ENCODE results near the gene FOXRED1.

FOXRED1 gene

DNA sequence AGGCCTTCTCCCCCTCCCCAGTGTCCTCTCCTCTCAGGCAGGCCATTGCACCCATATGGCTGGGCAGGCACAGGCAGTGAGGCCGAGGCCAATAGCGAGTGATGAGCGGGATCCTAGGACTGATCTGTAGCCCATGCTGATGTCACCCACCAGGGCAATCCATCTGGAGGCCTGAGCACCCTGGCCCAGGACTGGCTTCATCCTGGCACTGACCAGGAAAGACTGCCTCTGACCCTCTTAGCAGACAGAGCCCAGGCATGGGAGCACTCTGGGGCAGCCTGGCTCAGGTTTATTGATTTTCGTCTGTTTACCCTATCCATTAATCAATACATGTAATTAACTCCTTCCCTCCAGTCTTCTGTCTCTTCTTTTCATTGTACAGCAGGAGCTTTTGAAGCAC is 8.8 kb downstream of the FOXRED1 start:
- H3K9me3 ChIP-seq (replicated peaks; ENCODE audit: low read length): no peaks in the 10 kb centered on the region
- H3K4me1 ChIP-seq (ENCODE audit: control insufficient read depth, insufficient read depth, low read length): peaks cover 9% of the 10 kb centered on the region
- no peak overlapping the region for H3K9ac ChIP-seq (ENCODE audit: low read depth, low read length)
- no peaks in the 10 kb centered on the region for H3K27me3 ChIP-seq (ENCODE audit: control insufficient read depth, insufficient read depth, low read length)
- H3K4me3 ChIP-seq (ENCODE audit: low read length): no peak overlapping the region
- H3K36me3 ChIP-seq (ENCODE audit: insufficient read depth, low read length): peaks cover 36% of the 10 kb centered on the region
- H3K4me2 ChIP-seq (ENCODE audit: low read length): no peak overlapping the region

GRCh38 chr11:126279191-126279590 is 10.2 kb downstream of the FOXRED1 start:
- Histone ChIP-seq H3K9me3 (replicated peaks; ENCODE audit: low read length) (no peaks in the 10 kb centered on the region), H3K4me3 (ENCODE audit: low read length) (no peak overlapping the region), H3K27me3 (ENCODE audit: control insufficient read depth, insufficient read depth, low read length) (no peaks in the 10 kb centered on the region), H3K4me2 (ENCODE audit: low read length) (no peak overlapping the region), H3K9ac (ENCODE audit: low read depth, low read length) (no peak overlapping the region), H3K4me1 (ENCODE audit: control insufficient read depth, insufficient read depth, low read length) (peaks cover 17% of the 10 kb centered on the region), H3K36me3 (ENCODE audit: insufficient read depth, low read length) (peaks cover 25% of the 10 kb centered on the region)

- Histone ChIP-seq H3K4me1 (ENCODE audit: control insufficient read depth, insufficient read depth, low read length) (peaks cover 17% of the 10 kb centered on the region), H3K9me3 (replicated peaks; ENCODE audit: low read length) (no peaks in the 10 kb centered on the region), H3K4me2 (ENCODE audit: low read length) (no peak overlapping the region), H3K36me3 (ENCODE audit: insufficient read depth, low read length) (peaks cover 14% of the 10 kb centered on the region), H3K4me3 (ENCODE audit: low read length) (no peak overlapping the region), H3K9ac (ENCODE audit: low read depth, low read length) (no peak overlapping the region), H3K27me3 (ENCODE audit: control insufficient read depth, insufficient read depth, low read length) (no peaks in the 10 kb centered on the region)
Observed at GRCh38 chr11:126280595-126280994, 11.6 kb downstream of the FOXRED1 start.

GRCh38 chr11:126281245-126281644 is 12.3 kb downstream of the FOXRED1 start:
- Histone ChIP-seq H3K9ac (ENCODE audit: low read depth, low read length) (no peak overlapping the region), H3K27me3 (ENCODE audit: control insufficient read depth, insufficient read depth, low read length) (no peaks in the 10 kb centered on the region), H3K4me3 (ENCODE audit: low read length) (no peak overlapping the region), H3K4me2 (ENCODE audit: low read length) (no peak overlapping the region), H3K36me3 (ENCODE audit: insufficient read depth, low read length) (peaks cover 9% of the 10 kb centered on the region), H3K4me1 (ENCODE audit: control insufficient read depth, insufficient read depth, low read length) (peaks cover 17% of the 10 kb centered on the region), H3K9me3 (replicated peaks; ENCODE audit: low read length) (no peaks in the 10 kb centered on the region)

DNA sequence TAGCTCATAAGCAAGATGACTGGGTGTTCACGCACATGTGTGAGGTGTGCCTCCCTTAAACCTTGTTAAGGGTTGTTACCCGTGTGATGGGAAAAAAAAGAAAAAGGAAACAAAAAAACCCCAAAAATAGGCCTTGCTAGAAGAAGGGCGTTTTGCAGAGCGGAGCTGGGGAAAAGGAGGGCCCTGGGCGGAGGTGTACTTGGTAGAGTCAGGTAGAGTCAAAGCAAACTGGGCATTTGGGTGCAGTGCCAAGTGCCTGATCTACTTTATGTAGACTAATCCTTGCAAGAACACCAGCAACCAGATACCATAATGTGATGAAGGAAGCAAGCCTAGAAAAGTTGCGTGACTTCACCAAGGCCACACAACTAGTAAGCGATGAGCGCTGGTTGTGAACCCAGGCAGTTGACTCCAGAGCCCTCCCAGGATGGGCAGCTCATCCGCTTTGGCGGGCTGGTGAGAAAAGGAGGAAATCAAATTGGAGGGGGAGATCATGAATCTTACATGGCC is 12.8 kb downstream of the FOXRED1 start:
- Histone ChIP-seq H3K4me3 (ENCODE audit: low read length) (peak overlapping the region; percentile 79), H3K9me3 (replicated peaks; ENCODE audit: low read length) (no peaks in the 10 kb centered on the region), H3K4me2 (ENCODE audit: low read length) (peak overlapping the region; percentile 81), H3K9ac (ENCODE audit: low read depth, low read length) (no peak overlapping the region), H3K36me3 (ENCODE audit: insufficient read depth, low read length) (peaks cover 8% of the 10 kb centered on the region), H3K27me3 (ENCODE audit: control insufficient read depth, insufficient read depth, low read length) (no peaks in the 10 kb centered on the region), H3K4me1 (ENCODE audit: control insufficient read depth, insufficient read depth, low read length) (peaks cover 17% of the 10 kb centered on the region)

DNA sequence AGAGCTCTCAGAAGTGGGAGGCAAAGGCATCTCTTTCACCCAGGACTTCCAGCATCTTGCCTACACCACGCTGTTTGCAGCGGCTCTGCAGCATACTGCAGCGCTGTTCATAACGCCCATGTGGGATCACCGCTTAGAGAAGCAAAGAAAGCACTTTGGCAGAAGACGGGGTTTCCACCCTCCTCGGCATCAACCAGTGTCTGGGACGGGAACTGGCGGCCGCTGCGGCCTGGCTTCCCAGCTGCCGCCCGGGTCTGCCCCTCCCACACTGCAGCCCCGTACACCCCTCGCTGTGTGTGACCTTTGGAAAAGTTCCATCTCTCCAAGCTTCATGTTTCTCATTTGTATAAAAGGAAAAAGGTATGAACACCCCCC is 13.4 kb downstream of the FOXRED1 start:
- peak overlapping the region; percentile 81 for H3K4me2 ChIP-seq (ENCODE audit: low read length)
- H3K9ac ChIP-seq (ENCODE audit: low read depth, low read length): peak overlapping the region; percentile 83
- peaks cover 17% of the 10 kb centered on the region for H3K4me1 ChIP-seq (ENCODE audit: control insufficient read depth, insufficient read depth, low read length)
- H3K27me3 ChIP-seq (ENCODE audit: control insufficient read depth, insufficient read depth, low read length): no peaks in the 10 kb centered on the region
- peak overlapping the region; percentile 79 for H3K4me3 ChIP-seq (ENCODE audit: low read length)
- peaks cover 6% of the 10 kb centered on the region for H3K36me3 ChIP-seq (ENCODE audit: insufficient read depth, low read length)
- H3K9me3 ChIP-seq (replicated peaks; ENCODE audit: low read length): no peaks in the 10 kb centered on the region

- Histone ChIP-seq H3K4me3 (ENCODE audit: low read length) (peak within 1 kb of the TSS; percentile 79), H3K4me2 (ENCODE audit: low read length) (peak within 1 kb of the TSS; percentile 81), H3K9ac (ENCODE audit: low read depth, low read length) (peak within 1 kb of the TSS; percentile 83), H3K36me3 (ENCODE audit: insufficient read depth, low read length) (peaks cover 4% of the 10 kb centered on the region), H3K27me3 (ENCODE audit: control insufficient read depth, insufficient read depth, low read length) (no peaks in the 10 kb centered on the region), H3K4me1 (ENCODE audit: control insufficient read depth, insufficient read depth, low read length) (peaks cover 17% of the 10 kb centered on the region), H3K9me3 (replicated peaks; ENCODE audit: low read length) (no peaks in the 10 kb centered on the region)
Observed at GRCh38 chr11:126282736-126283591, 14.0 kb downstream of the FOXRED1 start, which contains the start of gene TIRAP. TSS of gene TIRAP (plus strand) at chr11:126283093. CDS start at chr11:126290895, 7,802 bp downstream.

DNA sequence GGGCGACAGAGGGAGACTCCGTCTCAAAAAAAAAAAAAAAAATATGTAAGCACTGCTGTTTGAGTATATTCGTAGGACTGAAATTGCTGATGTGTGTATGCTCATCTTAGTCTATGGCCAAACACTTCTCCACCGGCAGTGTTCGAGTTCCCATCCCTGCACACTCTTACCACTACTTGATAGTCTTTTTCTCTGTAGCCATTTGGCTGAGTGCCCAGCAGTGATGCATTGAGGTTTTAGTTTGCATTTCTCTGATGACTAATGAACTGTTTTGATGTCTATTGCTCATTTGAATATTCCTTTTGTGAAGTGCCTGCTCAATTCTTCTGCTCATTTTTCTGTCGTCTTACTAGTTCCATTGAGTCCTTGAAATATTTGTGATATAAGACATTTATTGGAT is 15.9 kb downstream of the FOXRED1 start:
- Histone ChIP-seq H3K27me3 (ENCODE audit: control insufficient read depth, insufficient read depth, low read length) (no peaks in the 10 kb centered on the region), H3K4me2 (ENCODE audit: low read length) (no peak overlapping the region), H3K4me1 (ENCODE audit: control insufficient read depth, insufficient read depth, low read length) (peaks cover 17% of the 10 kb centered on the region), H3K4me3 (ENCODE audit: low read length) (no peak overlapping the region), H3K9me3 (replicated peaks; ENCODE audit: low read length) (no peaks in the 10 kb centered on the region), H3K9ac (ENCODE audit: low read depth, low read length) (no peak overlapping the region), H3K36me3 (ENCODE audit: insufficient read depth, low read length) (peaks cover 4% of the 10 kb centered on the region)

GRCh38 chr11:126288237-126288636 is 19.3 kb downstream of the FOXRED1 start:
- H3K4me3 ChIP-seq (ENCODE audit: low read length): no peak overlapping the region
- H3K4me2 ChIP-seq (ENCODE audit: low read length): no peak overlapping the region
- H3K9me3 ChIP-seq (replicated peaks; ENCODE audit: low read length): no peaks in the 10 kb centered on the region
- H3K9ac ChIP-seq (ENCODE audit: low read depth, low read length): no peak overlapping the region
- H3K27me3 ChIP-seq (ENCODE audit: control insufficient read depth, insufficient read depth, low read length): no peaks in the 10 kb centered on the region
- H3K36me3 ChIP-seq (ENCODE audit: insufficient read depth, low read length): peaks cover 31% of the 10 kb centered on the region
- H3K4me1 ChIP-seq (ENCODE audit: control insufficient read depth, insufficient read depth, low read length): peaks cover 8% of the 10 kb centered on the region

GRCh38 chr11:126290887-126291286 is 21.9 kb downstream of the FOXRED1 start:
- Histone ChIP-seq H3K4me3 (ENCODE audit: low read length) (no peak overlapping the region), H3K27me3 (ENCODE audit: control insufficient read depth, insufficient read depth, low read length) (no peaks in the 10 kb centered on the region), H3K4me1 (ENCODE audit: control insufficient read depth, insufficient read depth, low read length) (no peaks in the 10 kb centered on the region), H3K9ac (ENCODE audit: low read depth, low read length) (no peak overlapping the region), H3K4me2 (ENCODE audit: low read length) (no peak overlapping the region), H3K36me3 (ENCODE audit: insufficient read depth, low read length) (peaks cover 43% of the 10 kb centered on the region), H3K9me3 (replicated peaks; ENCODE audit: low read length) (no peaks in the 10 kb centered on the region)

- Histone ChIP-seq H3K4me2 (ENCODE audit: low read length) (no peak overlapping the region), H3K27me3 (ENCODE audit: control insufficient read depth, insufficient read depth, low read length) (no peaks in the 10 kb centered on the region), H3K4me1 (ENCODE audit: control insufficient read depth, insufficient read depth, low read length) (no peaks in the 10 kb centered on the region), H3K9me3 (replicated peaks; ENCODE audit: low read length) (no peaks in the 10 kb centered on the region), H3K9ac (ENCODE audit: low read depth, low read length) (no peak overlapping the region), H3K36me3 (ENCODE audit: insufficient read depth, low read length) (peaks cover 39% of the 10 kb centered on the region), H3K4me3 (ENCODE audit: low read length) (no peak overlapping the region)
Observed at GRCh38 chr11:126293726-126294125, 24.8 kb downstream of the FOXRED1 start.

DNA sequence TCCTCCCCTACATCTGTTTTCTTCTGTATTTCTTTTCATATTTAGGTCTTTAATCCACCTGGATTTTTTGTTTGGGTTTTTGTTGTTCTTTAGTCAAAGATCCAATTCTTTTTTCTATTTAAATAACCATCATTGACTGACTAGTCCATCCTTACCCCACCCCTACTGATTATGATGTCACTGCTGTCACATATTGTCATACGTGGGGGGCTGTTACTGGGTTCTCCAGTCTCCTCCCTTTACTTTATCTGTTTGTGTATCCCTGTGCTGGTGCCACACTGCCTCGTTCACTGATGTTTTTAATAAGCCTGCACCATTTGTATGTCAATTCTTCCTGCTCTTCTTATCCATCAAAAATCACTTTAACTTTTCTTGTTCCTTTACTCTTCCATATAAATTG is 28.1 kb downstream of the FOXRED1 start:
- H3K9ac ChIP-seq (ENCODE audit: low read depth, low read length): no peak overlapping the region
- H3K4me2 ChIP-seq (ENCODE audit: low read length): no peak overlapping the region
- peaks cover 22% of the 10 kb centered on the region for H3K36me3 ChIP-seq (ENCODE audit: insufficient read depth, low read length)
- H3K4me1 ChIP-seq (ENCODE audit: control insufficient read depth, insufficient read depth, low read length): no peaks in the 10 kb centered on the region
- H3K9me3 ChIP-seq (replicated peaks; ENCODE audit: low read length): no peaks in the 10 kb centered on the region
- no peaks in the 10 kb centered on the region for H3K27me3 ChIP-seq (ENCODE audit: control insufficient read depth, insufficient read depth, low read length)
- no peak overlapping the region for H3K4me3 ChIP-seq (ENCODE audit: low read length)
